ENCODE data around the gene ACAD10. TPM values are rescaled to one million over a fixed set of nuclear protein-coding genes. Genes with fewer than 3 reads are reported as not detected.
A peak's percentile ranks its signal among the peaks of the same experiment; 100 is the strongest.

Gene ACAD10
- total RNA-seq, 1 experiment from 2014 or later, result 25.4 TPM

DNA sequence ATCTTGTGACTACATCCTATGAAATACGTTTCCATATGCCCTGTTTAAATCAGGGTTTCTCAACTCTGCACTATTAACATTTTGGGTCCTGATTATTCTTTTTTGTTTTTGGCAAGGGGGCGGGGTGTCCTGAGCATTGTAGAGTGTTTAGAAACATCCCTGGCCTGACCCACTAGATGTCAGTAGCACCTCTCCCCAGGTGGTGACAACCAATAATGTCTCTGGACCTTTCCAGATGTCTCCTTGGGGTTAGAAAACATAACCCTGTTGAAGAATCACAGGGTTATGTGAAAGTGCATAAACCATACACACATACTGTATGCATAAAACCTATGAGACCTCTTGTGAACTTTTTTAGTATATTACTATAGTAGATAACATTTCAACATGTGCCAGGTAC is 1.4 kb downstream of the ACAD10 start:
- CTCF ChIA-PET, result interaction anchor here (0.6 to 1.6 kb wide), 3 partner anchors 126 to 131 kb away, joined by 3 to 5 read pairs (median 4); no protein-coding TSS in a partner anchor
- peaks cover 17% of the 10 kb centered on the region for H3K4me1 Mint-ChIP-seq (ENCODE audit: insufficient read depth, unreplicated experiment)
- intact Hi-C loops (cut with micrococcal nuclease), result loop anchor here (1.0 to 2.0 kb wide), 2 partner anchors 101 to 126 kb away; no protein-coding TSS in a partner anchor
- BruUV-seq (replicated peaks), result no TSS peak
- H3K36me3 Mint-ChIP-seq (ENCODE audit: insufficient read depth, unreplicated experiment), result peaks cover 24% of the 10 kb centered on the region
- no peaks in the 10 kb centered on the region for H3K27me3 Mint-ChIP-seq (ENCODE audit: insufficient read depth, unreplicated experiment)
- H3K27ac Mint-ChIP-seq (ENCODE audit: low read depth, unreplicated experiment), result peak overlapping the region; percentile 93
- DNase-seq (ENCODE audit: unreplicated experiment), result peak; percentile 26
- TF ChIP-seq, protein P1, sequence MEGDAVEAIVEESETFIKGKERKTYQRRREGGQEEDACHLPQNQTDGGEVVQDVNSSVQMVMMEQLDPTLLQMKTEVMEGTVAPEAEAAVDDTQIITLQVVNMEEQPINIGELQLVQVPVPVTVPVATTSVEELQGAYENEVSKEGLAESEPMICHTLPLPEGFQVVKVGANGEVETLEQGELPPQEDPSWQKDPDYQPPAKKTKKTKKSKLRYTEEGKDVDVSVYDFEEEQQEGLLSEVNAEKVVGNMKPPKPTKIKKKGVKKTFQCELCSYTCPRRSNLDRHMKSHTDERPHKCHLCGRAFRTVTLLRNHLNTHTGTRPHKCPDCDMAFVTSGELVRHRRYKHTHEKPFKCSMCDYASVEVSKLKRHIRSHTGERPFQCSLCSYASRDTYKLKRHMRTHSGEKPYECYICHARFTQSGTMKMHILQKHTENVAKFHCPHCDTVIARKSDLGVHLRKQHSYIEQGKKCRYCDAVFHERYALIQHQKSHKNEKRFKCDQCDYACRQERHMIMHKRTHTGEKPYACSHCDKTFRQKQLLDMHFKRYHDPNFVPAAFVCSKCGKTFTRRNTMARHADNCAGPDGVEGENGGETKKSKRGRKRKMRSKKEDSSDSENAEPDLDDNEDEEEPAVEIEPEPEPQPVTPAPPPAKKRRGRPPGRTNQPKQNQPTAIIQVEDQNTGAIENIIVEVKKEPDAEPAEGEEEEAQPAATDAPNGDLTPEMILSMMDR (IDR thresholded peaks at IDR 0.05; ENCODE audit: unreplicated experiment), result no peak
- POLR2A ChIA-PET, result interaction anchor here (2.1 to 2.8 kb wide), 2 partner anchors 33 to 155 kb away, joined by 7 to 26 read pairs; partner anchors contain the start of gene MAPKAPK5
- peak overlapping the region; percentile 93 for H3K4me3 Mint-ChIP-seq (ENCODE audit: unreplicated experiment)
- H3K9me3 Mint-ChIP-seq (ENCODE audit: unreplicated experiment), result no peaks in the 10 kb centered on the region

DNA sequence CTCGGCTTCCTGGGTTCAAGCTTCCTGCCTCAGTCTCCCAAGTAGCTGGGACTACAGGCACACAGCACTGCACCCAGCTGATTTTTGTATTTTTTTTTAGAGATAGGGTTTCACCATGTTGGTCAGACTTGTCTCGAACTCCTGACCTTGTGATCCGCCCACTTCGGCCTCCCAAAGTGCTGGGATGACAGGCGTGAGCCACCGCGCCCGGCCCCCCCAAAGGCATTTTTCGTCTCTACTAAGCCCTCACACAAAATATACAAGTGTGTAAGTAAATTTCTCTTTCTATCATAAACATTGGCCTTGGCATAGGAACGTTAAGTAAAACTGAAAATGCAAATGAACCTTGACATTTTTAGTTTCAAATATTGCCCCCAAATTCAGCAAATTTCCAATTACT is 2.1 kb downstream of the ACAD10 start:
- Mint-ChIP-seq H3K27me3 (ENCODE audit: insufficient read depth, unreplicated experiment) (no peaks in the 10 kb centered on the region), H3K9me3 (ENCODE audit: unreplicated experiment) (no peaks in the 10 kb centered on the region), H3K4me3 (ENCODE audit: unreplicated experiment) (no peak overlapping the region), H3K27ac (ENCODE audit: low read depth, unreplicated experiment) (no peak overlapping the region), H3K36me3 (ENCODE audit: insufficient read depth, unreplicated experiment) (peaks cover 22% of the 10 kb centered on the region), H3K4me1 (ENCODE audit: insufficient read depth, unreplicated experiment) (peaks cover 17% of the 10 kb centered on the region)
- no peak for DNase-seq (ENCODE audit: unreplicated experiment)
- TF ChIP-seq, protein P1 (IDR thresholded peaks at IDR 0.05; ENCODE audit: unreplicated experiment), result no peak
- no TSS peak for BruUV-seq (replicated peaks)
- POLR2A ChIA-PET, result interaction anchor here (0.7 kb wide), 1 partner anchor 1613 kb away, joined by 3 read pairs; no protein-coding TSS in a partner anchor
- CTCF ChIA-PET, result interaction anchor here (1.6 kb wide), 1 partner anchor 125 kb away, joined by 5 read pairs; no protein-coding TSS in a partner anchor
- intact Hi-C loops (cut with micrococcal nuclease), result loop anchor here (1.0 to 2.0 kb wide), 2 partner anchors 100 to 125 kb away; no protein-coding TSS in a partner anchor

DNA sequence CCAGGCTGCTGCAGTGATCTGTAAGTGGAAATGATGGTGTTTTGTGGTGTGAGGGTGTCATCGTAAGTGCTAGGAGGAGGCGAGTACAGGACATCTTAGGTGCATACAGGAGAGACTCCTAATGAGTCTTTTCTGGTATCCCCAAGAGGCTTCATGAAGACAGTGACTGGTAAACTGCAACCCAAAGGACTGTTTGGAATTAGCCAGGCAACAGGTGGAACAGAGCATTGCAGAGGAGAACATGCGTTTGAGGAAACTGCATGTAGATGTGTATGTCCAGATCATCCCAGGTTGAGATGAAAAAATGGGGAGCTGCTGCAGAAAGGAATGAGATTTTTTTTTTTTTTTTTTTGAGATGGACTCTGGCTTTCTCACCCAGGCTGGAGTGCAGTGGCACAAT is 5.4 kb downstream of the ACAD10 start:
- ChIA-PET POLR2A (no interaction called here), CTCF (interaction anchor here (0.6 kb wide), 3 partner anchors 9 to 666 kb away, joined by 3 to 5 read pairs (median 3); no protein-coding TSS in a partner anchor)
- Mint-ChIP-seq H3K27me3 (ENCODE audit: insufficient read depth, unreplicated experiment) (no peaks in the 10 kb centered on the region), H3K4me3 (ENCODE audit: unreplicated experiment) (no peak overlapping the region), H3K27ac (ENCODE audit: low read depth, unreplicated experiment) (no peak overlapping the region), H3K9me3 (ENCODE audit: unreplicated experiment) (no peaks in the 10 kb centered on the region), H3K36me3 (ENCODE audit: insufficient read depth, unreplicated experiment) (peaks cover 41% of the 10 kb centered on the region), H3K4me1 (ENCODE audit: insufficient read depth, unreplicated experiment) (peaks cover 11% of the 10 kb centered on the region)
- no TSS peak for BruUV-seq (replicated peaks)
- DNase-seq (ENCODE audit: unreplicated experiment), result no peak
- intact Hi-C loops (cut with micrococcal nuclease), result no loop called here
- TF ChIP-seq, protein P1 (IDR thresholded peaks at IDR 0.05; ENCODE audit: unreplicated experiment), result no peak

DNA sequence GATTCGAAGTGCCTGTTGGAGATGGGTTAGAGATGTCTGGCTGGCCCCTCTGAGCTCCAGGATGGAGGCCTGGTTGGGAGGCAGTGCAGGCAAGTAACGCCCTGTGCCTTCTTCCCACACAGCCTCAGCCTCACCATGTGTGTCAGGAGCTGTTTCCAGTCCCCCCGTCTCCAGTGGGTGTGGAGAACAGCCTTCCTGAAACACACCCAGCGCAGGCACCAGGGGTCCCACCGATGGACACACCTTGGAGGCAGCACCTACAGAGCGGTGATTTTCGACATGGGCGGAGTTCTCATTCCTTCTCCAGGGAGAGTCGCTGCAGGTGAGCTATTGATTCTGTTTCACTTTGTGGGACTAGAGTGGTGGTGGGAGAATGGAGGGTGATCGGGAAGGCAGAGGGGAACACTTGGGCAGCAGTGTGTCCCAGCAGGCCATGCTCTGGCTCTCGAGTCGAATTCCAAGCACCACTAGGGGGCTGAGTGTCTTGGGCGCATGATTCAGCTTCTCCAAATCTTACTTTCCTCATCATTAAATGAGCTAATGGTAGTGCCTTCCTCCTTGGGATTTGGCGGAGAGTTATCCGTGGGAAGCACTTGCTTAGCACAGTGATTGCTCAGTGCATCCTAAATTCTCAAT is 6.8 kb downstream of the ACAD10 start:
- ChIA-PET CTCF (interaction anchor here (0.5 to 1.3 kb wide), 2 partner anchors 17 to 28 kb away, joined by 3 to 5 read pairs; no protein-coding TSS in a partner anchor), POLR2A (interaction anchor here (1.4 kb wide), 1 partner anchor 10 kb away, joined by 3 read pairs; no protein-coding TSS in a partner anchor)
- Mint-ChIP-seq H3K36me3 (ENCODE audit: insufficient read depth, unreplicated experiment) (peaks cover 55% of the 10 kb centered on the region), H3K27me3 (ENCODE audit: insufficient read depth, unreplicated experiment) (no peaks in the 10 kb centered on the region), H3K4me1 (ENCODE audit: insufficient read depth, unreplicated experiment) (peaks cover under 1% of the 10 kb centered on the region), H3K4me3 (ENCODE audit: unreplicated experiment) (no peak overlapping the region), H3K9me3 (ENCODE audit: unreplicated experiment) (no peaks in the 10 kb centered on the region), H3K27ac (ENCODE audit: low read depth, unreplicated experiment) (no peak overlapping the region)
- BruUV-seq (replicated peaks), result no TSS peak
- peak; percentile 12 for DNase-seq (ENCODE audit: unreplicated experiment)
- intact Hi-C loops (cut with micrococcal nuclease), result no loop called here
- TF ChIP-seq, protein P1 (IDR thresholded peaks at IDR 0.05; ENCODE audit: unreplicated experiment), result peak; percentile 13
